ENCODE results near the gene CCM2.

The CCM2 gene

GRCh38 chr7:45000093-45001032 is at the start of gene CCM2:
TSS of gene CCM2 (plus strand) at chr7:45000201. CDS start at chr7:45000334, 133 bp downstream.
- Histone ChIP-seq H3K36me3 (ENCODE audit: insufficient read depth, low read length) (no peaks in the 10 kb centered on the region; the same call in 1 of the 2 replicates), H3K27ac (ENCODE audit: low read depth, low read length) (peak within 1 kb of the TSS; percentile 69), H3K4me1 (ENCODE audit: control insufficient read depth, insufficient read depth, low read length, unreplicated experiment) (peaks cover 15% of the 10 kb centered on the region), H3K4me3 (ENCODE audit: low read depth, low read length) (peak within 1 kb of the TSS; percentile 93), H3K27me3 (ENCODE audit: insufficient read depth, low read length) (no peaks in the 10 kb centered on the region), H2AFZ (ENCODE audit: low read length, unreplicated experiment) (peak within 1 kb of the TSS; percentile 96), H3K79me2 (ENCODE audit: control insufficient read depth, insufficient read depth, low read length, unreplicated experiment) (peaks cover 35% of the 10 kb centered on the region)

- Histone ChIP-seq H3K79me2 (ENCODE audit: control insufficient read depth, insufficient read depth, low read length, unreplicated experiment) (no peaks in the 10 kb centered on the region), H3K36me3 (ENCODE audit: insufficient read depth, low read length) (no peaks in the 10 kb centered on the region), H3K4me3 (ENCODE audit: low read depth, low read length) (no peak overlapping the region), H3K27ac (ENCODE audit: low read depth, low read length) (no peak overlapping the region), H2AFZ (ENCODE audit: low read length, unreplicated experiment) (no peak overlapping the region), H3K4me1 (ENCODE audit: control insufficient read depth, insufficient read depth, low read length, unreplicated experiment) (no peaks in the 10 kb centered on the region), H3K27me3 (ENCODE audit: insufficient read depth, low read length) (peaks cover 18% of the 10 kb centered on the region)
Observed at GRCh38 chr7:44953156-44953555, 46.8 kb upstream of the CCM2 start.

- Histone ChIP-seq H3K36me3 (ENCODE audit: insufficient read depth, low read length) (no peaks in the 10 kb centered on the region), H2AFZ (ENCODE audit: low read length, unreplicated experiment) (no peak overlapping the region), H3K4me3 (ENCODE audit: low read depth, low read length) (no peak overlapping the region), H3K4me1 (ENCODE audit: control insufficient read depth, insufficient read depth, low read length, unreplicated experiment) (no peaks in the 10 kb centered on the region), H3K79me2 (ENCODE audit: control insufficient read depth, insufficient read depth, low read length, unreplicated experiment) (no peaks in the 10 kb centered on the region), H3K27me3 (ENCODE audit: insufficient read depth, low read length) (peaks cover 10% of the 10 kb centered on the region), H3K27ac (ENCODE audit: low read depth, low read length) (no peak overlapping the region)
Observed at GRCh38 chr7:44955733-44956132, 44.3 kb upstream of the CCM2 start.

GRCh38 chr7:44956157-44956766 is 43.7 kb upstream of the CCM2 start:
- Histone ChIP-seq H2AFZ (ENCODE audit: low read length, unreplicated experiment) (no peak overlapping the region), H3K36me3 (ENCODE audit: insufficient read depth, low read length) (no peaks in the 10 kb centered on the region), H3K4me3 (ENCODE audit: low read depth, low read length) (no peak overlapping the region), H3K4me1 (ENCODE audit: control insufficient read depth, insufficient read depth, low read length, unreplicated experiment) (no peaks in the 10 kb centered on the region), H3K27me3 (ENCODE audit: insufficient read depth, low read length) (peaks cover 5% of the 10 kb centered on the region; the same call in 1 of the 2 replicates), H3K79me2 (ENCODE audit: control insufficient read depth, insufficient read depth, low read length, unreplicated experiment) (no peaks in the 10 kb centered on the region), H3K27ac (ENCODE audit: low read depth, low read length) (no peak overlapping the region)

- Histone ChIP-seq H3K27me3 (ENCODE audit: insufficient read depth, low read length) (peaks cover 7% of the 10 kb centered on the region; the same call in 1 of the 2 replicates), H3K4me1 (ENCODE audit: control insufficient read depth, insufficient read depth, low read length, unreplicated experiment) (no peaks in the 10 kb centered on the region), H3K36me3 (ENCODE audit: insufficient read depth, low read length) (no peaks in the 10 kb centered on the region), H3K4me3 (ENCODE audit: low read depth, low read length) (no peak overlapping the region), H3K79me2 (ENCODE audit: control insufficient read depth, insufficient read depth, low read length, unreplicated experiment) (no peaks in the 10 kb centered on the region), H3K27ac (ENCODE audit: low read depth, low read length) (no peak overlapping the region), H2AFZ (ENCODE audit: low read length, unreplicated experiment) (no peak overlapping the region)
Observed at GRCh38 chr7:44958645-44959344, 41.2 kb upstream of the CCM2 start.

- Histone ChIP-seq H3K4me1 (ENCODE audit: control insufficient read depth, insufficient read depth, low read length, unreplicated experiment) (no peaks in the 10 kb centered on the region), H3K4me3 (ENCODE audit: low read depth, low read length) (no peak overlapping the region), H3K27me3 (ENCODE audit: insufficient read depth, low read length) (peaks cover 7% of the 10 kb centered on the region; the same call in 1 of the 2 replicates), H3K79me2 (ENCODE audit: control insufficient read depth, insufficient read depth, low read length, unreplicated experiment) (no peaks in the 10 kb centered on the region), H2AFZ (ENCODE audit: low read length, unreplicated experiment) (no peak overlapping the region), H3K27ac (ENCODE audit: low read depth, low read length) (no peak overlapping the region), H3K36me3 (ENCODE audit: insufficient read depth, low read length) (no peaks in the 10 kb centered on the region)
Observed at GRCh38 chr7:44959433-44959951, 40.5 kb upstream of the CCM2 start.

GRCh38 chr7:44960011-44960580 is 39.9 kb upstream of the CCM2 start:
- Histone ChIP-seq H3K4me1 (ENCODE audit: control insufficient read depth, insufficient read depth, low read length, unreplicated experiment) (no peaks in the 10 kb centered on the region), H2AFZ (ENCODE audit: low read length, unreplicated experiment) (no peak overlapping the region), H3K79me2 (ENCODE audit: control insufficient read depth, insufficient read depth, low read length, unreplicated experiment) (no peaks in the 10 kb centered on the region), H3K27me3 (ENCODE audit: insufficient read depth, low read length) (peaks cover 7% of the 10 kb centered on the region; the same call in 1 of the 2 replicates), H3K4me3 (ENCODE audit: low read depth, low read length) (no peak overlapping the region), H3K27ac (ENCODE audit: low read depth, low read length) (no peak overlapping the region), H3K36me3 (ENCODE audit: insufficient read depth, low read length) (no peaks in the 10 kb centered on the region)

- Histone ChIP-seq H2AFZ (ENCODE audit: low read length, unreplicated experiment) (no peak overlapping the region), H3K27ac (ENCODE audit: low read depth, low read length) (no peak overlapping the region), H3K79me2 (ENCODE audit: control insufficient read depth, insufficient read depth, low read length, unreplicated experiment) (no peaks in the 10 kb centered on the region), H3K27me3 (ENCODE audit: insufficient read depth, low read length) (peaks cover 7% of the 10 kb centered on the region; the same call in 1 of the 2 replicates), H3K4me1 (ENCODE audit: control insufficient read depth, insufficient read depth, low read length, unreplicated experiment) (no peaks in the 10 kb centered on the region), H3K36me3 (ENCODE audit: insufficient read depth, low read length) (no peaks in the 10 kb centered on the region), H3K4me3 (ENCODE audit: low read depth, low read length) (peak overlapping the region; percentile 67)
Observed at GRCh38 chr7:44961844-44962482, 38.0 kb upstream of the CCM2 start.

- H3K27ac ChIP-seq (ENCODE audit: low read depth, low read length) = no peak overlapping the region
- peak overlapping the region; percentile 67 for H3K4me3 ChIP-seq (ENCODE audit: low read depth, low read length)
- no peaks in the 10 kb centered on the region for H3K36me3 ChIP-seq (ENCODE audit: insufficient read depth, low read length)
- no peaks in the 10 kb centered on the region for H3K4me1 ChIP-seq (ENCODE audit: control insufficient read depth, insufficient read depth, low read length, unreplicated experiment)
- peak overlapping the region; percentile 64 for H2AFZ ChIP-seq (ENCODE audit: low read length, unreplicated experiment)
- no peaks in the 10 kb centered on the region for H3K79me2 ChIP-seq (ENCODE audit: control insufficient read depth, insufficient read depth, low read length, unreplicated experiment)
- peaks cover 7% of the 10 kb centered on the region; the same call in 1 of the 2 replicates for H3K27me3 ChIP-seq (ENCODE audit: insufficient read depth, low read length)
Observed at GRCh38 chr7:44962483-44963251, 37.3 kb upstream of the CCM2 start.
